Osteocyte (in vitro differentiated cells): ENCODE results near the gene JSRP1. TPM values are rescaled to one million over a fixed set of nuclear protein-coding genes. Genes with fewer than 3 reads are reported as not detected.

Experiments used
- DNase-seq: peaks from one replicate; pipeline ENCODE4 v3.0.0; 2021; ENCODE audit warnings: mixed read lengths; ENCODE audit not compliant: unreplicated experiment; ENCODE audit errors: extremely low spot score
- H3K27ac Mint-ChIP-seq: one replicate; pipeline ENCODE4 v1.8.0; 2021; ENCODE audit warnings: mild to moderate bottlenecking, mixed read lengths; ENCODE audit not compliant: unreplicated experiment
- H3K27me3 Mint-ChIP-seq: one replicate; pipeline ENCODE4 v1.8.0; 2021; ENCODE audit warnings: mixed read lengths; ENCODE audit not compliant: unreplicated experiment
- H3K36me3 Mint-ChIP-seq: one replicate; pipeline ENCODE4 v1.8.0; 2021; ENCODE audit warnings: mixed read lengths; ENCODE audit not compliant: unreplicated experiment
- H3K4me1 Mint-ChIP-seq: one replicate; pipeline ENCODE4 v1.8.0; 2021; ENCODE audit warnings: mixed read lengths; ENCODE audit not compliant: unreplicated experiment
- H3K4me3 Mint-ChIP-seq: one replicate; pipeline ENCODE4 v1.8.0; 2021; ENCODE audit warnings: mild to moderate bottlenecking, moderate library complexity, mixed read lengths; ENCODE audit not compliant: unreplicated experiment
- H3K9me3 Mint-ChIP-seq: one replicate; pipeline ENCODE4 v1.8.0; 2021; ENCODE audit warnings: mixed read lengths; ENCODE audit not compliant: unreplicated experiment
- CTCF ChIP-seq: fragments of 200-600 bp; sonication (generic); IDR thresholded peaks from 2 replicates; pipeline ENCODE4 v1.5.0; 2021; ENCODE audit warnings: antibody characterized with exemption, mild to moderate bottlenecking, moderate library complexity
- total RNA-seq: library from RNA; stranded (reverse); gene quantifications from 2 replicates; pipeline ENCODE4 v1.2.1, GENCODE V29; 2021

The JSRP1 gene
- total RNA-seq, 1 donor from 2014 or later, result not detected

GRCh38 chr19:2275588-2276428 lies 19.6 kb upstream of the JSRP1 start:
- no peaks in the 10 kb centered on the region for H3K9me3 Mint-ChIP-seq

GRCh38 chr19:2274931-2275535 lies 18.8 kb upstream of the JSRP1 start:
- no peak for DNase-seq
- Mint-ChIP-seq H3K36me3 (peaks cover 17% of the 10 kb centered on the region), H3K4me1 (peaks cover 35% of the 10 kb centered on the region), H3K27ac (peak overlapping the region; percentile 59), H3K4me3 (no peak overlapping the region), H3K27me3 (no peaks in the 10 kb centered on the region), H3K9me3 (no peaks in the 10 kb centered on the region)
- peak; percentile 67 for TF ChIP-seq CTCF

More at GRCh38 chr19:2275588-2276428, 19.6 kb upstream of the JSRP1 start:
- no peak for TF ChIP-seq CTCF
- H3K27me3 Mint-ChIP-seq, result no peaks in the 10 kb centered on the region
- no peak overlapping the region for H3K4me3 Mint-ChIP-seq
- no peak overlapping the region for H3K27ac Mint-ChIP-seq
- peaks cover 40% of the 10 kb centered on the region for H3K4me1 Mint-ChIP-seq
- peaks cover 17% of the 10 kb centered on the region for H3K36me3 Mint-ChIP-seq
- no peak for DNase-seq

GRCh38 chr19:2274185-2274711 lies 18.0 kb upstream of the JSRP1 start:
- H3K27ac Mint-ChIP-seq, result peak overlapping the region; percentile 82
- H3K27me3 Mint-ChIP-seq, result no peaks in the 10 kb centered on the region
- peaks cover 35% of the 10 kb centered on the region for H3K4me1 Mint-ChIP-seq
- H3K36me3 Mint-ChIP-seq, result peaks cover 17% of the 10 kb centered on the region
- peak overlapping the region; percentile 59 for H3K4me3 Mint-ChIP-seq
- DNase-seq, result no peak
- TF ChIP-seq CTCF, result no peak
- H3K9me3 Mint-ChIP-seq, result no peaks in the 10 kb centered on the region

- no peaks in the 10 kb centered on the region for H3K9me3 Mint-ChIP-seq
- peak overlapping the region; percentile 82 for H3K27ac Mint-ChIP-seq
- DNase-seq, result peak; percentile 94
- H3K27me3 Mint-ChIP-seq, result no peaks in the 10 kb centered on the region
- peak; percentile 97 for TF ChIP-seq CTCF
- H3K36me3 Mint-ChIP-seq, result peaks cover 17% of the 10 kb centered on the region
- H3K4me3 Mint-ChIP-seq, result peak overlapping the region; percentile 59
- peaks cover 37% of the 10 kb centered on the region for H3K4me1 Mint-ChIP-seq
Observed at GRCh38 chr19:2273356-2274184, 17.4 kb upstream of the JSRP1 start.
